Measurements from ENCODE around the gene C1orf141. TPM values are rescaled to one million over a fixed set of nuclear protein-coding genes. Genes with fewer than 3 reads are reported as not detected.

Gene C1orf141
- total RNA-seq, 1 experiment from 2014 or later: not detected

- TF ChIP-seq, protein P1, sequence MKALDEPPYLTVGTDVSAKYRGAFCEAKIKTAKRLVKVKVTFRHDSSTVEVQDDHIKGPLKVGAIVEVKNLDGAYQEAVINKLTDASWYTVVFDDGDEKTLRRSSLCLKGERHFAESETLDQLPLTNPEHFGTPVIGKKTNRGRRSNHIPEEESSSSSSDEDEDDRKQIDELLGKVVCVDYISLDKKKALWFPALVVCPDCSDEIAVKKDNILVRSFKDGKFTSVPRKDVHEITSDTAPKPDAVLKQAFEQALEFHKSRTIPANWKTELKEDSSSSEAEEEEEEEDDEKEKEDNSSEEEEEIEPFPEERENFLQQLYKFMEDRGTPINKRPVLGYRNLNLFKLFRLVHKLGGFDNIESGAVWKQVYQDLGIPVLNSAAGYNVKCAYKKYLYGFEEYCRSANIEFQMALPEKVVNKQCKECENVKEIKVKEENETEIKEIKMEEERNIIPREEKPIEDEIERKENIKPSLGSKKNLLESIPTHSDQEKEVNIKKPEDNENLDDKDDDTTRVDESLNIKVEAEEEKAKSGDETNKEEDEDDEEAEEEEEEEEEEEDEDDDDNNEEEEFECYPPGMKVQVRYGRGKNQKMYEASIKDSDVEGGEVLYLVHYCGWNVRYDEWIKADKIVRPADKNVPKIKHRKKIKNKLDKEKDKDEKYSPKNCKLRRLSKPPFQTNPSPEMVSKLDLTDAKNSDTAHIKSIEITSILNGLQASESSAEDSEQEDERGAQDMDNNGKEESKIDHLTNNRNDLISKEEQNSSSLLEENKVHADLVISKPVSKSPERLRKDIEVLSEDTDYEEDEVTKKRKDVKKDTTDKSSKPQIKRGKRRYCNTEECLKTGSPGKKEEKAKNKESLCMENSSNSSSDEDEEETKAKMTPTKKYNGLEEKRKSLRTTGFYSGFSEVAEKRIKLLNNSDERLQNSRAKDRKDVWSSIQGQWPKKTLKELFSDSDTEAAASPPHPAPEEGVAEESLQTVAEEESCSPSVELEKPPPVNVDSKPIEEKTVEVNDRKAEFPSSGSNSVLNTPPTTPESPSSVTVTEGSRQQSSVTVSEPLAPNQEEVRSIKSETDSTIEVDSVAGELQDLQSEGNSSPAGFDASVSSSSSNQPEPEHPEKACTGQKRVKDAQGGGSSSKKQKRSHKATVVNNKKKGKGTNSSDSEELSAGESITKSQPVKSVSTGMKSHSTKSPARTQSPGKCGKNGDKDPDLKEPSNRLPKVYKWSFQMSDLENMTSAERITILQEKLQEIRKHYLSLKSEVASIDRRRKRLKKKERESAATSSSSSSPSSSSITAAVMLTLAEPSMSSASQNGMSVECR (CRISPR knock-in tag; IDR thresholded peaks at IDR 0.05; ENCODE audit: borderline replicate concordance): no peak
- TF ChIP-seq ZNF532 (CRISPR knock-in tag; IDR thresholded peaks at IDR 0.05; ENCODE audit: borderline replicate concordance) (no peak), CBFB (CRISPR knock-in tag; IDR thresholded peaks at IDR 0.05; ENCODE audit: low read depth) (no peak), FOXP1 (CRISPR knock-in tag; IDR thresholded peaks at IDR 0.05; ENCODE audit: borderline replicate concordance) (no peak), NR1H2 (CRISPR knock-in tag; IDR thresholded peaks at IDR 0.05) (no peak), ETV6 (CRISPR knock-in tag; IDR thresholded peaks at IDR 0.05) (no peak), NFATC4 (CRISPR knock-in tag; IDR thresholded peaks at IDR 0.05) (no peak)
Observed at GRCh38 chr1:67053535-67053784, 81.3 kb downstream of the C1orf141 start (continued).

DNA sequence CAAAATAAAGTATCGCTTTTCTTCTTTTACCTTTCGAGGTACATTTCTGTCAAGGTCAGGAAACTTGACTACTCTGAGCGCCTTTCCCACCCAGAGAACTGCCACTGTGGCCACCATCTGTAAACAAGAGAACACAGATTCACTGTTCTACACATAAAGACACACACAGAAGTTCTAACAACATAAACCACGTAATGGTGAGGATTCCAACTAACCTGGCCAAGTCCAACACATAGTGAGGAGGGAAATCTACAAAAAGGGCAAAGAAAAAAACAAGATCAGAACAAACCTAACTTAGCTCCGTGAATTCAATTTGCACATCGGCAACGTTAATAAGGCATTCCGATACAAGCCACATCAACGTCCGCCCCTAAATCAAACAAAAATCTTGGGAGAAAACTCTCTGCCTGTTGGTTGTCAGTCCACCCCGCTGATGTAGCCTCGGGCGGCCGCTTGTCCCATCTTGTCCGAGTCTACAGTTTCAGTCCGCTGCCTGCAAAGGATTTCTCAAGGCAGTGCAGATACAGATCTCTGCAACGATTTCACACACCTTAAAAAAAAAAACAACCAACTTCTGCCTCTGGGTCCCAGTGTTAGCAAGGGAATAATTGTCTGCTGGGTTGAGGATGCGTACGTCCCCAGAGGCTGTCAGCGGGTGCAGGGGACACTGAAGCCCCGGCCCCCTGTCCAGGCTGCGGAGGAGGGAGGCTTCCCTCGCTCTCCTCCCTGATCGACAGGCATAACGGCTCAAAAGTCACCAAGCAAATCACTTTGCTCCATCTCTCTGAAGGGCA lies 81.8 kb downstream of the C1orf141 start:
- ATAC-seq (peak; percentile 13), DNase-seq (ENCODE audit: low spot score) (peak; percentile 16)
- Mint-ChIP-seq H3K9me3 (no peaks in the 10 kb centered on the region), H3K36me3 (no peaks in the 10 kb centered on the region; the same call in 1 of the 2 replicates), H3K27me3 (ENCODE audit: low read depth) (peaks cover 7% of the 10 kb centered on the region), H3K4me1 (peaks cover 22% of the 10 kb centered on the region), H3K4me3 (peak overlapping the region; percentile 75), H3K27ac (no peak overlapping the region)
- CTCF ChIA-PET: interaction anchor here (0.9 to 1.3 kb wide), 5 partner anchors 34 to 160 kb away, joined by 3 to 10 read pairs (median 6); partner anchors contain the start of genes DNAI4 and MIER1
- TF ChIP-seq ZNF396 (CRISPR knock-in tag; IDR thresholded peaks at IDR 0.05; ENCODE audit: borderline replicate concordance) (no peak), AFF4 (CRISPR knock-in tag; IDR thresholded peaks at IDR 0.05; ENCODE audit: borderline replicate concordance) (no peak), ZNF232 (CRISPR knock-in tag; IDR thresholded peaks at IDR 0.05) (0 out of 2 replicates have a peak, but pooled peaks have one; percentile 22)
- TF ChIP-seq, protein P1 (CRISPR knock-in tag; IDR thresholded peaks at IDR 0.05; ENCODE audit: borderline replicate concordance): no peak
- POLR2A ChIA-PET: interaction anchor here (0.7 to 1.3 kb wide), 6 partner anchors 18 to 128 kb away, joined by 3 to 6 read pairs (median 3); partner anchors contain the start of genes DNAI4 and MIER1
